ENCODE results near the gene MATCAP1.
A peak's percentile ranks its signal among the peaks of the same experiment; 100 is the strongest.

The MATCAP1 gene

DNA sequence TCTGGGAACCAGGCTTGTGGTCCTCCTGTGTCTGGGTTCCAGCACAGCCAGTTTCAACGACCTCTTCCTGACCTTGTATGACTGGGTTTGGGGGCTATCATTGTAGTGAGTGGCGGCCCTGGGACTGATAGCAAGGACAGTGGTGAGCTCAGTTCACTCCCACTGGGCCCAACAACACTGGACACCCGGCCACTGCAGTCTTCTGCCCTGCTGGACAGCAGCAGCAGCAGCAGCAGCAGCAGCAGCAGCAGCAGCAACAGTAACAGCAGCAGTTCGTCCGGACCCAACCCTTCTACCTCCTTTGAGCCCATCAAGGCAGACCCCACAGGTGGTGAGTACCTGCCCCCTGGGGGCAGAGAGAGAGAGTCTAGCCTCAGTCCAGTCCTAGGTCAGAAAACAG is 11.9 kb upstream of the MATCAP1 start:
- no peak for DNase-seq (ENCODE audit: low read depth)
- TF ChIP-seq MYC (IDR thresholded peaks at IDR 0.05; ENCODE audit: low read depth, low read length): no peak
- TF ChIP-seq, protein P1, sequence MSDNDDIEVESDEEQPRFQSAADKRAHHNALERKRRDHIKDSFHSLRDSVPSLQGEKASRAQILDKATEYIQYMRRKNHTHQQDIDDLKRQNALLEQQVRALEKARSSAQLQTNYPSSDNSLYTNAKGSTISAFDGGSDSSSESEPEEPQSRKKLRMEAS (IDR thresholded peaks at IDR 0.05; ENCODE audit: low read depth, low read length): no peak
- TF ChIP-seq, protein P2, sequence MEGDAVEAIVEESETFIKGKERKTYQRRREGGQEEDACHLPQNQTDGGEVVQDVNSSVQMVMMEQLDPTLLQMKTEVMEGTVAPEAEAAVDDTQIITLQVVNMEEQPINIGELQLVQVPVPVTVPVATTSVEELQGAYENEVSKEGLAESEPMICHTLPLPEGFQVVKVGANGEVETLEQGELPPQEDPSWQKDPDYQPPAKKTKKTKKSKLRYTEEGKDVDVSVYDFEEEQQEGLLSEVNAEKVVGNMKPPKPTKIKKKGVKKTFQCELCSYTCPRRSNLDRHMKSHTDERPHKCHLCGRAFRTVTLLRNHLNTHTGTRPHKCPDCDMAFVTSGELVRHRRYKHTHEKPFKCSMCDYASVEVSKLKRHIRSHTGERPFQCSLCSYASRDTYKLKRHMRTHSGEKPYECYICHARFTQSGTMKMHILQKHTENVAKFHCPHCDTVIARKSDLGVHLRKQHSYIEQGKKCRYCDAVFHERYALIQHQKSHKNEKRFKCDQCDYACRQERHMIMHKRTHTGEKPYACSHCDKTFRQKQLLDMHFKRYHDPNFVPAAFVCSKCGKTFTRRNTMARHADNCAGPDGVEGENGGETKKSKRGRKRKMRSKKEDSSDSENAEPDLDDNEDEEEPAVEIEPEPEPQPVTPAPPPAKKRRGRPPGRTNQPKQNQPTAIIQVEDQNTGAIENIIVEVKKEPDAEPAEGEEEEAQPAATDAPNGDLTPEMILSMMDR (IDR thresholded peaks at IDR 0.05; ENCODE audit: low read depth, low read length): no peak
- TF ChIP-seq POLR2A (IDR thresholded peaks at IDR 0.05; ENCODE audit: extremely low read depth, insufficient read length): no peak
- no peak overlapping the region for H3K4me3 ChIP-seq (ENCODE audit: low read depth, low read length)

DNA sequence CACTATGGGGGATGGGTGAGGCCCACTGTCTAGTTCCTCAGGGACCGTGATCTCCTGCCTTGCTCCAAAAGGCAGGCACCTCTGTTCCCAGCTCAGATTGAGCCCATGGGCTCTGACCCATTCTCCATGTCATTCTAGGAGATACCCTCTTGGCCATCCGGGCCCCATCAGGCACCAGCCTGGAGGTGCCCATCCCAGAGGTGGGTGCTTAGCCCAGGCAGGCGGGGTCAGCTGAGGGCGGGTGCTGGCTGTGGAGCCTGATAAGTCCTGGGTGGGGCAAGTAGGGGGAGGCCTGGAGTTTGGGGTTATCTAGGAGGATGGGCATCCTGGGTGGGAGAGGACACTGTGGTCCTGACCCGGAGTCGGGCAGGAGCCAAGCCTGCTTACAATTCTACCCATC is 10.5 kb upstream of the MATCAP1 start:
- no peak overlapping the region for H3K4me3 ChIP-seq (ENCODE audit: low read depth, low read length)
- TF ChIP-seq, protein P1 (IDR thresholded peaks at IDR 0.05; ENCODE audit: low read depth, low read length): no peak
- TF ChIP-seq, protein P2 (IDR thresholded peaks at IDR 0.05; ENCODE audit: low read depth, low read length): no peak
- TF ChIP-seq POLR2A (IDR thresholded peaks at IDR 0.05; ENCODE audit: extremely low read depth, insufficient read length) (no peak), MYC (IDR thresholded peaks at IDR 0.05; ENCODE audit: low read depth, low read length) (no peak)
- no peak for DNase-seq (ENCODE audit: low read depth)

GRCh38 chr16:67193536-67193935 is 9.8 kb upstream of the MATCAP1 start:
- TF ChIP-seq MYC (IDR thresholded peaks at IDR 0.05; ENCODE audit: low read depth, low read length) (no peak), POLR2A (IDR thresholded peaks at IDR 0.05; ENCODE audit: extremely low read depth, insufficient read length) (no peak)
- TF ChIP-seq, protein P2 (IDR thresholded peaks at IDR 0.05; ENCODE audit: low read depth, low read length): no peak
- TF ChIP-seq, protein P1 (IDR thresholded peaks at IDR 0.05; ENCODE audit: low read depth, low read length): no peak
- H3K4me3 ChIP-seq (ENCODE audit: low read depth, low read length): peak overlapping the region; percentile 100
- no peak for DNase-seq (ENCODE audit: low read depth)

DNA sequence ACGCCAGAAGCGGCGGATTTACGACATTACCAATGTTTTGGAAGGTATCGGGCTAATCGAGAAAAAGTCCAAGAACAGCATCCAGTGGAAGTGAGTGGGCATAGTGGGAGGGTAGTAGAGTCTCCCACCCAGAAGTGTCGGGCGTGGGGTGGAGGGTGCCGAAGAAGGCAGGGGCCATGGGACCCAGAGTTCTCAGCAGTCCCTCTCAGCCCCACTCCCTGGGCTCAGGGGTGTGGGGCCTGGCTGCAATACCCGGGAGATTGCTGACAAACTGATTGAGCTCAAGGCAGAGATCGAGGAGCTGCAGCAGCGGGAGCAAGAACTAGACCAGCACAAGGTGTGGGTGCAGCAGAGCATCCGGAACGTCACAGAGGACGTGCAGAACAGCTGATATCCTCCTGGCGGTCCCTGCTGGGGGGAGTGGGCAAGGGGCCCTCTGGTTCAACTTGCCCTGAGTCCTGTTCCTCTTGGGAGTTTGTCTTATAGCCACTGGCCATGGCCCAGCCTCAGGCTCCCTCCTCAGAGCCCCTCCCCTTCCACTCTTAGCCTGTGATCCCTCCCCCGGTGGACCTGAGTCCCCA is 9.1 kb upstream of the MATCAP1 start:
- H3K4me3 ChIP-seq (ENCODE audit: low read depth, low read length): peak overlapping the region; percentile 100
- peak; percentile 26 for DNase-seq (ENCODE audit: low read depth)
- TF ChIP-seq MYC (IDR thresholded peaks at IDR 0.05; ENCODE audit: low read depth, low read length): no peak
- TF ChIP-seq, protein P1 (IDR thresholded peaks at IDR 0.05; ENCODE audit: low read depth, low read length): no peak
- TF ChIP-seq, protein P2 (IDR thresholded peaks at IDR 0.05; ENCODE audit: low read depth, low read length): no peak
- TF ChIP-seq POLR2A (IDR thresholded peaks at IDR 0.05; ENCODE audit: extremely low read depth, insufficient read length): no peak

GRCh38 chr16:67191995-67192681 is 8.4 kb upstream of the MATCAP1 start, which contains the start of gene E2F4:
TSS of gene E2F4 (plus strand) at chr16:67192155. CDS start at chr16:67192228, 73 bp downstream.
- DNase-seq (ENCODE audit: low read depth): peak; percentile 97
- peak; percentile 44; the same call in 1 of the 2 replicates for TF ChIP-seq MYC (IDR thresholded peaks at IDR 0.05; ENCODE audit: low read depth, low read length)
- TF ChIP-seq, protein P2 (IDR thresholded peaks at IDR 0.05; ENCODE audit: low read depth, low read length): no peak
- TF ChIP-seq, protein P1 (IDR thresholded peaks at IDR 0.05; ENCODE audit: low read depth, low read length): peak; percentile 48
- TF ChIP-seq POLR2A (IDR thresholded peaks at IDR 0.05; ENCODE audit: extremely low read depth, insufficient read length): peak; percentile 52
- peak within 1 kb of the TSS; percentile 100 for H3K4me3 ChIP-seq (ENCODE audit: low read depth, low read length)

All from NB4 (cell line).